Activated CD4-positive, alpha-beta T cell treated with anti-CD3 and anti-CD28 coated beads, Interleukin-2, amount 50 U/mL, for 48 hours (primary cell): ENCODE results near the gene UBL3.
A peak's percentile ranks its signal among the peaks of the same experiment; 100 is the strongest.

Experiments used
- DNase-seq, 2 experiments: peaks; one replicate each; pipeline ENCODE4 v3.0.0-alpha.2; 2020

Gene UBL3

GRCh38 chr13:29754473-29754806 lies 96.0 kb downstream of the UBL3 start:
- peak in 1 of 2 experiments; percentile 37 for DNase-seq

DNA sequence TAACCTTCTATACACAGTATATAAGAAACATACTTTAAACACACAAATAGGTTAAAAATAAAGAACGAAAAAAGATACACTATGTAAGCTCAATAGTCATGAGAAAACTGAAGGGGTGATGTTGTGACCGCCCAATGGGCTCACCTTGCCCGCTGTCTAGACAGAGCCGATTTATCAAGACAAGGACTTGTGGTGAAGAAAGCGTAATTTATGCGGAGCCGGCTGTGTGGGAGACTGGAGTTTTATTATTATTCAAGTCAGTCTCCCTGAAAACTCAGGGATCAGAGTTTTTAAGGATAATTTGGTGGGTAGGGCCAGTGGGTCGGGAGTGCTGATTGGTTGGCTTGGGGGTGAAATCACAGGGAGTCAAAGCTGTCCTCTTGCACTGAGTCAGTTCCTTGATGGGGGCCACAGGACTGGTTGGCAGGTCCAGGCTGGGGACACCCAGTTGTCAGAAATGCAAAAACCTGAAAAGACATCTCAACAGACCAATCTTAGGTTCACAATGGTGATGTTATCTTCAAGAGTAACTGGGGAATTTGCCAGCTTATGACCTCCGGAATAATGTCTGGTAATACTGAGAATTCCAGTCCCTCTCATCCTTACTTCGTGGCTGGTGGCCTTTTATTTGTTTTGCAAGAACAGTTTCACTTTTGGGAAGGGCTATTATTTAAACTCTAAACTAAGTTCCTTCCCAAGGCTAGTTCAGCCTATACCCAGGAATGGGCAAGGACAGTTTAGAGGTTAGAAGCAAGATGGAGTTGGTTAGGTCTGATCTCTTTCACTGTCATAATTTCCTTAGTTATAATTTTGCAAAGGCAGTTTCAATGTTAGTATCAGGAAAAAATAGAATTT lies 96.6 kb downstream of the UBL3 start:
- DNase-seq = no peak

DNA sequence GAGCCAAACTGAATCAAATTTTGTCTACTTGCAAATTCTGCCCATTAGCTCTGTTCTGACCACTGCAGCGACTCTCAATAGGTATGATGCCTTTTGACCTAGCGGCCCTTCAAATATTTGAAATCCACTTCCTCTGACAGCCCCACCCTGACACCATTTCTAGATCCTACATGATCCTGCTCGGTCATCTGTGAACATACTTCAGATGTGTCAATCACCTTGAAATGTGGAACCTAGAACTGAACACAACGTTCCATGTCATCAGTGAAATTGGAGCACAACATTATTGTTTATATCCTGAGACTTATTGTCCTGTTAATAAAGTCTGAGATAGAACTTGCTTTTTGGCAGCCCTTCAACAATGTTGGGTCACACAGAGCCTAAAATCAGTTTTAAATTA lies 98.2 kb downstream of the UBL3 start:
- no peak for DNase-seq

DNA sequence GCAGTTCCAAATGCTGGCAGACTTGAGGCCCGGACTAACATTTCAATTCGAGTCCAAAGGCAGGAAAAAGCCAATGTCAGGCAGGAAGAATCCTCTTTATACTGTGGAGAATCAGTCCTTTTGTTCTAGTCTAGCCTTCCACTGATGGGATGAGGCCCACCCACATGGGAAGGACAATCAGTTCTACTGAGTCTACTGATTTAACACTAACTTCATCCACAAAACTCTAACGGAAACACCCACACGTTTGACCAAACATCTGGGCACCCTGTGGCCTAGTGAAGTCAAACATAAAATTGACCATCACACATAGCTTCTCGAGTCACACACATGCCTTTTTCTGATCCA lies 100.3 kb downstream of the UBL3 start:
- no peak for DNase-seq

DNA sequence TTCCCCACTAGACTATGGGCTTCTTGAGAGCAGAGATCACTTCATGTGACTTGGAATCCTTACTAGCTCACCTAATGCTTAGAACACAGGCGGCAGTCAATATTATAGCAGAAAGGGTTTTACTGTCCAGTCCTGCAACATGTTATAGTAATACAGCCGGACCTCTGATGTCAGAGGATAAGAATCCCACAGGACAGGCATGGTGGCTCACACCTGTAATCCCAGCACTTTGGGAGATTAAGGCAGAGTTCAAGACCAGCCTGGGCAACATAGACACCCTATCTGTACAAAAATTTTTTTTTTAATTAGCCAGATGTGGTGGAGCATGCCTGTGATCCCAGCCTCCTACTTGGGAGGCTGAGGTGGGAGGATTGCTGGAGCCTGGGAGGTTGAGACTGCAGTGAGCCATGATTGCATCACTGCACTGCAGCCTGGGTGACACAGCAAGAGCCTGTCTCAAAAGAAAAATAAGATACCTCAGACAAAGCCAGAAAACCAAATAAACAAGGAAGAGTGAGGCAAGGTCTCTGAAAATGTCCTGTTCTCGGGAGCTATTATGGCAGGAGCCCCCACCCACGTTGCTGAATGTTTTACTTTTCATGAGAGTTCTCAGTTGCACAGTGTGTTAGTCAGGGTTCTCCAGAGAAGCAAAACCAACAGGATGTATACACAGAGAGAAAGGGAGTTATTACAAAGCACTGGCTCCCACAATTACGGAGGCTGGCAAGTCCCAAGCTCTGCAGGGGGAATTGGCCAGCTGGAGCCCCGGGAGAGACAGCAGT lies 100.8 kb downstream of the UBL3 start:
- no peak for DNase-seq

DNA sequence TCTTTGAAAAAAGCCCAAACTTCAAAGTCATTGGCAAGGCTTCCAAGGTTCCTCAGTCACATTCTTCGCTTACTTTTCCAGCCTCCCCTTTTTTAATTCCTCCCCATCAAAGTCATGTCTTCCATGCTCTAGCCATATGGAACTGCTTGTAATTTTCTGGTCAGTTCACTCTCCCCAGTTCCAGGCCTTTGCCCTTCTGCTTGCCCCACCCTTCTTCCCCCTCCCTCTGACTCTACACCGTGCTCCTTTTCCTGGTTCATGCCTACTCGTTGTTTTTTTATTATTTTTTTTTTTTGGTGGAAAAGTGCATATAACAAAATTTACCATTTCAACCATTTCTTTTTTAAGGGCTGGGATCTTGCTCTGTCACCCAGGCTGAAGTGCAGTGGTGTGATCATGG lies 102.3 kb downstream of the UBL3 start:
- DNase-seq = no peak

DNA sequence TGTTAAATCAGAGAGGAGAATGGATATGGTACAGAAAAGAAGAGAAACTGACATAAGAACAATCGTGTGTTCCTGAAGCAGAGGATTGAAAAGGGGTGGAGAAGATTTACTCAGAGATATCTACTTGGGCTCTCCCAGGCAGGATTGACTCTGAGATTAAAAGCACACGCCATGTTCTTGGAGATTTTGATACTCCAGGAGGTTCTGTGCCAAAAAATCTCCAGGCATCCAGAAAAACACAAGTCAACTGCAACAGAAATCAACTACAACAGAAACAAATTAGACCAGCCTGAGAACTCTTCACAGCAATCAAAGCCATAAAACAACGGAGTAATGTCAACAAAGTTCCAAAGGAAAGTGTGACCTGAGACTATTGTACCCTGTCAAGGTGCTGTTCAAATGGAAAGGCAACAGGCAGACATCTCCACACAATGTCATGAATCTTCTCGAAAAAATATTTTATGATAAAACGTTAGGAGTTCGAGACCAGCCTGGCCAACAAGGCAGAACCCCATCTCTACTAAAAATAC lies 104.2 kb downstream of the UBL3 start:
- no peak for DNase-seq

- DNase-seq = no peak
Observed at GRCh38 chr13:29745704-29746103, 104.7 kb downstream of the UBL3 start.

GRCh38 chr13:29743201-29743786 lies 107.1 kb downstream of the UBL3 start:
- DNase-seq = no peak

DNA sequence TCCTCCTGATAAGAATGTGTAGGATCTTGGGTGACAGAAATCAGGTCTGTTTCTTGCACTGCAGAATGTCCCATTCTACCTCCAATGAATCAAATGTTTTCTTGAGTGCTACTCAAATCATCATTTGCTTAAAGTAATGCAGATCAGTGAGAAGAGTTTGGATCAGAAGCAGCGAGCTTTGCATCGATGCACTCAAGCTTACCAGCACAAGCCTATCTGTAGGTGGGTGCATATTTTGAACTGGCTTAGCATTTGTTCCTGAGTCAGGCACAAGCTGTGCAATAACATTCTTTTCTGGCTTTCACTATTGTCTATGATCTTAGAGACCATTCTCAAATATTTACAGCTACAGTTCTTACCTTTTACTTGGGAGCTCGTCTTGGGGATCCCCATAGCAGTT lies 109.5 kb downstream of the UBL3 start:
- DNase-seq = no peak

- DNase-seq = no peak
Observed at GRCh38 chr13:29737061-29737460, 113.4 kb downstream of the UBL3 start.

DNA sequence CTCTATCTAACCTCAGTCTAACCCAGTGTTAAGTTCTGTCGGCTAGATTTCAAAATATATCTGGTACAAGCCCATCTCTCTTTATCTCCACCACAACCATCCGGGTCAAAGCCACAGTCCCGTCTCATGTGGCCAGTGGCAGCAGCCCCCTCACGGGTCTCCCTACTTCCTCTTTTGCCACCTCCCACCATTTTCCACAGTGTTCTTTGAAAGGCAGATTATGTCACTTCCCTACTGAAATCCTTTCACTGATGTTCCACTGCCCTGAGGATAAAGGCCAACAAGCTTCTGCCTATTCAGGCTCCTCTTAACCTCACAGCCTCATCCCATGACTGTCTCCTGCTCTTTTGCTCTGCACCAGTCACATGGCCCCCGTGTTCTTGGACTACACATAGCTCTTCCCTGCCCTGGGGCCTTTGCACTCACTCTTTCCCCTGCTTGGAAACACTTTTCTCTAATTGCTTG lies 117.2 kb downstream of the UBL3 start:
- no peak for DNase-seq

DNA sequence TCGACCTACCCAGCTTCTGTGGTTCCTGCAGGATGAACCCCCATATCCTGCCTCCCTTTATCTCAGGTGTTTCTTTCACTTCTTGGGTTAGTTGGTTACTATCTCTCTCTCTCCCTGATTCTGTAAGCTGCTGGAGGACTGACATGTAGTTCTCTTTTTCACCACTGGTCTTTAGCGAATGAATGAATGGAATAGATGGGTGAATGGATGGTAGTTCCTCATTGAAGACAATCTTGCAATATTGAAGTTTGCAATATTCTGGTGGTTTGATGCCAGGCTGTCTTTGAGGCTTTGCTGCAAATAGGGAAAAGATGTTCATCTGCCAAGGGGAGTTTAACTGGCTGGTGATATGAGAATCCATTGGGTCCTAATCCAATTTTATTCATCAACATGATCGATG lies 120.2 kb downstream of the UBL3 start:
- no peak for DNase-seq

- DNase-seq = no peak
Observed at GRCh38 chr13:29722415-29722814, 128.0 kb downstream of the UBL3 start.

GRCh38 chr13:29721766-29722165 lies 128.7 kb downstream of the UBL3 start:
- no peak for DNase-seq

DNA sequence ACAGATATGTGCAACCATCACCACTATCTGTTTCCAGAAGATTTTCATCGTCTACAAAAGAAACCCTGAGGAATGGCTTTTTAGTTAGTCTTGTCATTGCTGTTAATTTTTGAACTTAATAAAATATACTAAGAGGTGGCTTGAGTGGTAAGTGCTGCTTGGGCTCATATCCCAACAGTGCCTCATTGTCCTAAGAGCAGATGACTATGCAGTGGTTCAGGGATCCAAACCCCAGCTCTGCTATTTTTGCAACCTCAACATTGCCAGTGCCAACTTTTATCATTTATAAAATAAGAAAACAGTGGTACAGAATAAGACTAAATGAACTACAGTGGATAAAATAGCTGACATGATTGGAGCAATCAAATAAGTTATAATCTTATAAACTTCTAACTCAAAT lies 131.7 kb downstream of the UBL3 start:
- DNase-seq = no peak

DNA sequence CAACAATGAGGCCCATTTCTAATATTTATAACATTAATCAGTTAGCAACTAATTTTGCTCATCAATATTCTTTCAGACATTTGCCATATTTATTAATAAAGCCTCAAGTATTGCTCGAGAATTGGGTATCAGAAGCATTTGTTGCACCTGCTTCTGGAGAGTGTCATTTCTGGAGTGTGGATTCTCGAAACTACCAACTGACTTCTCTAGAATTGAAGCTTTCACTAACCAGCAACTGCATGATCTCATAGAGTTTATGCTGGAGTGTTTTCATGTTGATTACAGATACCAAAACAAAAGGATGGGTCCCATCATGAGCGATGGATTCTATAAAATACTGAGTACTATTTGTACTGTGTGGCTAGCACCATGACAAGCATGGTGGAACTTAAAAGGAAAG lies 133.9 kb downstream of the UBL3 start:
- no peak for DNase-seq
